ENCODE data around the gene RAB37.

RAB37 gene

DNA sequence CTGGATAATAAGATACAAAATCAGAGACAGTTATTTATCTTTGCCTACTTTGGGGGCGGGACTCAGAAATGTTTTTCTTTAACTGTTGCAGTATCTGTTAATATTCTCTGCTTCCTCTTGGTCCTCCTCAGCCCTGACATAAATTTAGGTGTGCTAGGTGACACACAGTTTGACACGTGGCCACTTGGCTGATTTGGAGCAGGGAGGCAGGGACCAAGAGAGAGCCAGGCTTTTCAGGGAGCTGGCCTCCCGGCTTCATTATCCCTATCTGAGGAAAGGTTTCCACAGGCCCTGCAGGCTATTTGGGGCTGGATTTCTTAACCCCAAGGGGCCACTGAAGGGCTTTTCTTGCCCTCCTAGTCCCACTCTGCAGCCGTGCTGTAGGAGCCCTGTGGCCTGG lies 59.2 kb downstream of the RAB37 start:
- Histone ChIP-seq H3K27ac (ENCODE audit: low read depth, low read length, poor library complexity, severe bottlenecking) (no peak overlapping the region), H3K9me2 (ENCODE audit: low read depth, low read length) (no peaks in the 10 kb centered on the region), H3K36me3 (ENCODE audit: insufficient read depth, low read length) (peaks cover 7% of the 10 kb centered on the region; the same call in 1 of the 2 replicates), H3K27me3 (ENCODE audit: insufficient read depth, low read length) (no peaks in the 10 kb centered on the region), H3K4me2 (ENCODE audit: low read length) (no peak overlapping the region), H3F3A (ENCODE audit: insufficient read depth, low read length) (no peaks in the 10 kb centered on the region), H3K4me3 (ENCODE audit: low read depth, low read length, poor library complexity, severe bottlenecking) (no peak overlapping the region), H3K9me3 (ENCODE audit: low read length) (no peaks in the 10 kb centered on the region), H3K9ac (ENCODE audit: low read length) (no peak overlapping the region), H3K79me2 (ENCODE audit: insufficient read depth, low read length) (no peaks in the 10 kb centered on the region), H2AFZ (ENCODE audit: low read length) (no peak overlapping the region), H3K4me1 (ENCODE audit: insufficient read depth, low read length, severe bottlenecking) (no peaks in the 10 kb centered on the region), H4K20me1 (ENCODE audit: insufficient read depth, low read length) (no peaks in the 10 kb centered on the region)
- TF ChIP-seq EZH2 (IDR thresholded peaks at IDR 0.05; ENCODE audit: borderline replicate concordance, low read length): no peak
- TF ChIP-seq, protein P1, sequence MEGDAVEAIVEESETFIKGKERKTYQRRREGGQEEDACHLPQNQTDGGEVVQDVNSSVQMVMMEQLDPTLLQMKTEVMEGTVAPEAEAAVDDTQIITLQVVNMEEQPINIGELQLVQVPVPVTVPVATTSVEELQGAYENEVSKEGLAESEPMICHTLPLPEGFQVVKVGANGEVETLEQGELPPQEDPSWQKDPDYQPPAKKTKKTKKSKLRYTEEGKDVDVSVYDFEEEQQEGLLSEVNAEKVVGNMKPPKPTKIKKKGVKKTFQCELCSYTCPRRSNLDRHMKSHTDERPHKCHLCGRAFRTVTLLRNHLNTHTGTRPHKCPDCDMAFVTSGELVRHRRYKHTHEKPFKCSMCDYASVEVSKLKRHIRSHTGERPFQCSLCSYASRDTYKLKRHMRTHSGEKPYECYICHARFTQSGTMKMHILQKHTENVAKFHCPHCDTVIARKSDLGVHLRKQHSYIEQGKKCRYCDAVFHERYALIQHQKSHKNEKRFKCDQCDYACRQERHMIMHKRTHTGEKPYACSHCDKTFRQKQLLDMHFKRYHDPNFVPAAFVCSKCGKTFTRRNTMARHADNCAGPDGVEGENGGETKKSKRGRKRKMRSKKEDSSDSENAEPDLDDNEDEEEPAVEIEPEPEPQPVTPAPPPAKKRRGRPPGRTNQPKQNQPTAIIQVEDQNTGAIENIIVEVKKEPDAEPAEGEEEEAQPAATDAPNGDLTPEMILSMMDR (IDR thresholded peaks at IDR 0.05; ENCODE audit: low read length): no peak

DNA sequence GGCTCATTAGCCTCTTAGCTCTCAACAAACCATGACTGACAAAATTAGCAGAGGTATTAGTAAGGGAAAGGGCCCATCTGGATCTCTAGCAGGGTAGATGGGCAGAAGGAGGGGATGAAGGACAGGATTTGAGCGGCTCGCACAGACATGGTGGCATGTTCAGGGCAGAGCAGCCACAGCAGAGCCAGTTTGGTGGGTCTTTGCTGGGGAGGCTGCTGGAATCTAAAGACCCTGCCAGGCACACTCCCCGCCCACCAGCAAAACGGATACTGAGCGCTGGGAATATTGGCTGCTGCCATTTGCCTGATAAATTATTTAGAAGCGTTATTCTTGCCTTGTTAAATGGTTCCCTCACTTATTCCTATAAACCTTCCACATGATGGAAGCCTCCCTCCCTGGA lies 59.8 kb downstream of the RAB37 start:
- no peaks in the 10 kb centered on the region for H3F3A ChIP-seq (ENCODE audit: insufficient read depth, low read length)
- H3K79me2 ChIP-seq (ENCODE audit: insufficient read depth, low read length): no peaks in the 10 kb centered on the region
- peaks cover 7% of the 10 kb centered on the region; the same call in 1 of the 2 replicates for H3K36me3 ChIP-seq (ENCODE audit: insufficient read depth, low read length)
- H3K9me3 ChIP-seq (ENCODE audit: low read length): no peaks in the 10 kb centered on the region
- no peaks in the 10 kb centered on the region for H3K9me2 ChIP-seq (ENCODE audit: low read depth, low read length)
- H3K27ac ChIP-seq (ENCODE audit: low read depth, low read length, poor library complexity, severe bottlenecking): no peak overlapping the region
- no peak overlapping the region for H3K4me3 ChIP-seq (ENCODE audit: low read depth, low read length, poor library complexity, severe bottlenecking)
- TF ChIP-seq, protein P1 (IDR thresholded peaks at IDR 0.05; ENCODE audit: low read length): no peak
- no peak for TF ChIP-seq EZH2 (IDR thresholded peaks at IDR 0.05; ENCODE audit: borderline replicate concordance, low read length)
- no peak overlapping the region for H3K9ac ChIP-seq (ENCODE audit: low read length)
- H3K27me3 ChIP-seq (ENCODE audit: insufficient read depth, low read length): no peaks in the 10 kb centered on the region
- H4K20me1 ChIP-seq (ENCODE audit: insufficient read depth, low read length): no peaks in the 10 kb centered on the region
- H3K4me1 ChIP-seq (ENCODE audit: insufficient read depth, low read length, severe bottlenecking): no peaks in the 10 kb centered on the region
- no peak overlapping the region for H3K4me2 ChIP-seq (ENCODE audit: low read length)
- H2AFZ ChIP-seq (ENCODE audit: low read length): no peak overlapping the region
